Stimulated activated naive CD8-positive, alpha-beta T cell treated with anti-CD3 and anti-CD28 coated beads, Interleukin-15, amount 100 ng/mL, for 72 hours (primary cell): ENCODE measurements around the gene MPC1.
A peak's percentile ranks its signal among the peaks of the same experiment; 100 is the strongest.
"Not testable (repeated sequence)": the region's sequence is repeated elsewhere in the genome, so short reads cannot be mapped to it uniquely, and the experiment has no call there.

ENCODE experiments used
- ATAC-seq: fragments of 150-1000 bp; cut with Tn5 transposase; 2 replicates; pipeline ENCODE4 v1.10.0; 2021; ENCODE audit warnings: mild to moderate bottlenecking, moderate library complexity
- DNase-seq, 2 donors: peaks; one replicate each; pipeline ENCODE4 v3.0.0; 2021 to 2022
- H3K27ac Mint-ChIP-seq, 2 donors: one replicate each; pipeline ENCODE4 v1.8.0; 2022; ENCODE audit warnings: mild to moderate bottlenecking in 2 of 2, mixed read lengths in 2 of 2, moderate library complexity in 2 of 2
- H3K27me3 Mint-ChIP-seq: one replicate; pipeline ENCODE4 v1.8.0; 2022; ENCODE audit warnings: mixed read lengths
- H3K4me1 Mint-ChIP-seq: one replicate; pipeline ENCODE4 v1.8.0; 2022; ENCODE audit warnings: mild to moderate bottlenecking, mixed read lengths
- H3K4me3 Mint-ChIP-seq, 2 donors: one replicate each; pipeline ENCODE4 v1.8.0; 2022; ENCODE audit warnings: mild to moderate bottlenecking in 2 of 2, mixed read lengths in 2 of 2, moderate library complexity in 1 of 2
- H3K9me3 Mint-ChIP-seq, 2 donors: one replicate each; pipeline ENCODE4 v1.8.0; 2022; ENCODE audit warnings: mixed read lengths in 2 of 2

The MPC1 gene

GRCh38 chr6:166377721-166378120 lies 5.0 kb downstream of the MPC1 start:
- no peaks in the 10 kb centered on the region for H3K27me3 Mint-ChIP-seq
- no peak overlapping the region for H3K27ac Mint-ChIP-seq
- H3K4me1 Mint-ChIP-seq: peaks cover 20% of the 10 kb centered on the region
- no peaks in the 10 kb centered on the region for H3K9me3 Mint-ChIP-seq
- ATAC-seq: no peak
- H3K4me3 Mint-ChIP-seq: no peak overlapping the region
- DNase-seq: no peak

GRCh38 chr6:166375013-166375412 lies 7.7 kb downstream of the MPC1 start:
- Mint-ChIP-seq H3K27me3 (no peaks in the 10 kb centered on the region), H3K27ac (peak overlapping the region; percentile 49 to 85), H3K4me1 (peaks cover 14% of the 10 kb centered on the region), H3K9me3 (no peaks in the 10 kb centered on the region), H3K4me3 (peak overlapping the region in 1 of 2 donors; percentile 37)
- peak; percentile 97 for ATAC-seq
- DNase-seq: no peak

GRCh38 chr6:166370489-166370888 lies 12.3 kb downstream of the MPC1 start:
- Mint-ChIP-seq H3K27ac (peak overlapping the region in 1 of 2 donors; percentile 65), H3K4me3 (no peak overlapping the region), H3K4me1 (peaks cover 13% of the 10 kb centered on the region), H3K9me3 (no peaks in the 10 kb centered on the region), H3K27me3 (no peaks in the 10 kb centered on the region)
- DNase-seq: no peak
- no peak for ATAC-seq

- DNase-seq: no peak
- Mint-ChIP-seq H3K9me3 (no peaks in the 10 kb centered on the region), H3K27ac (no peak overlapping the region), H3K4me1 (peaks cover 7% of the 10 kb centered on the region), H3K27me3 (no peaks in the 10 kb centered on the region), H3K4me3 (no peak overlapping the region)
- no peak for ATAC-seq
Observed at GRCh38 chr6:166369782-166370181, 13.0 kb downstream of the MPC1 start.

GRCh38 chr6:166366921-166367320 lies 15.8 kb downstream of the MPC1 start:
- no peak overlapping the region for H3K4me3 Mint-ChIP-seq
- ATAC-seq (no peak), DNase-seq (no peak)
- no peaks in the 10 kb centered on the region for H3K27me3 Mint-ChIP-seq
- peaks cover 4% of the 10 kb centered on the region for H3K4me1 Mint-ChIP-seq
- peak overlapping the region in 1 of 2 donors; percentile 25 for H3K27ac Mint-ChIP-seq
- no peaks in the 10 kb centered on the region for H3K9me3 Mint-ChIP-seq

GRCh38 chr6:166365806-166366205 lies 16.9 kb downstream of the MPC1 start:
- Mint-ChIP-seq H3K4me1 (peaks cover 4% of the 10 kb centered on the region), H3K9me3 (no peaks in the 10 kb centered on the region), H3K27ac (no peak overlapping the region), H3K4me3 (no peak overlapping the region), H3K27me3 (no peaks in the 10 kb centered on the region)
- ATAC-seq: no peak
- DNase-seq: no peak

GRCh38 chr6:166365221-166365620 lies 17.5 kb downstream of the MPC1 start:
- DNase-seq: no peak
- ATAC-seq: no peak

GRCh38 chr6:166364456-166364855 lies 18.3 kb downstream of the MPC1 start:
- no peak for ATAC-seq

More at GRCh38 chr6:166365221-166365620, 17.5 kb downstream of the MPC1 start:
- Mint-ChIP-seq H3K9me3 (no peaks in the 10 kb centered on the region), H3K27ac (no peak overlapping the region), H3K4me3 (no peak overlapping the region), H3K27me3 (peaks cover 4% of the 10 kb centered on the region), H3K4me1 (peaks cover 4% of the 10 kb centered on the region)

GRCh38 chr6:166362427-166362826 lies 20.3 kb downstream of the MPC1 start:
- peaks cover 26% of the 10 kb centered on the region for H3K27me3 Mint-ChIP-seq
- H3K4me1 Mint-ChIP-seq, H3K9me3 Mint-ChIP-seq: not testable (repeated sequence)

More at GRCh38 chr6:166364456-166364855, 18.3 kb downstream of the MPC1 start:
- no peaks in the 10 kb centered on the region for H3K9me3 Mint-ChIP-seq
- no peaks in the 10 kb centered on the region for H3K4me1 Mint-ChIP-seq
- peaks cover 11% of the 10 kb centered on the region for H3K27me3 Mint-ChIP-seq
- H3K27ac Mint-ChIP-seq: no peak overlapping the region
- DNase-seq: no peak
- no peak overlapping the region for H3K4me3 Mint-ChIP-seq

GRCh38 chr6:166361077-166361429 lies 21.7 kb downstream of the MPC1 start:
- no peak for ATAC-seq
- Mint-ChIP-seq H3K27ac (no peak overlapping the region), H3K9me3 (peaks cover 0 to 5% of the 10 kb centered on the region in 2 donors), H3K4me1 (no peaks in the 10 kb centered on the region), H3K27me3 (peaks cover 26% of the 10 kb centered on the region), H3K4me3 (no peak overlapping the region)
- no peak for DNase-seq

More at GRCh38 chr6:166362427-166362826, 20.3 kb downstream of the MPC1 start:
- H3K27ac Mint-ChIP-seq, H3K4me3 Mint-ChIP-seq, DNase-seq, ATAC-seq: not testable (repeated sequence)

- ATAC-seq: no peak
- no peak overlapping the region for H3K27ac Mint-ChIP-seq
- DNase-seq: no peak
- H3K27me3 Mint-ChIP-seq: peaks cover 32% of the 10 kb centered on the region
- no peak overlapping the region for H3K4me3 Mint-ChIP-seq
- no peaks in the 10 kb centered on the region for H3K4me1 Mint-ChIP-seq
- H3K9me3 Mint-ChIP-seq: peaks cover 0 to 5% of the 10 kb centered on the region in 2 donors
Observed at GRCh38 chr6:166360243-166361076, 22.3 kb downstream of the MPC1 start.

- H3K9me3 Mint-ChIP-seq: peaks cover 9 to 12% of the 10 kb centered on the region in 2 donors
- no peaks in the 10 kb centered on the region for H3K4me1 Mint-ChIP-seq
- no peak for ATAC-seq
- no peak for DNase-seq
- H3K27me3 Mint-ChIP-seq: peaks cover 55% of the 10 kb centered on the region
- no peak overlapping the region for H3K4me3 Mint-ChIP-seq
- no peak overlapping the region for H3K27ac Mint-ChIP-seq
Observed at GRCh38 chr6:166355552-166355951, 27.2 kb downstream of the MPC1 start.

- H3K4me3 Mint-ChIP-seq: no peak overlapping the region
- no peak overlapping the region for H3K27ac Mint-ChIP-seq
- ATAC-seq (no peak), DNase-seq (no peak)
- H3K9me3 Mint-ChIP-seq: peaks cover 9 to 12% of the 10 kb centered on the region in 2 donors
- H3K27me3 Mint-ChIP-seq: peaks cover 52% of the 10 kb centered on the region
- no peaks in the 10 kb centered on the region for H3K4me1 Mint-ChIP-seq
Observed at GRCh38 chr6:166354965-166355364, 27.8 kb downstream of the MPC1 start.

GRCh38 chr6:166354143-166354542 lies 28.6 kb downstream of the MPC1 start:
- Mint-ChIP-seq H3K27me3 (peaks cover 44% of the 10 kb centered on the region), H3K27ac (no peak overlapping the region), H3K9me3 (peaks cover 16 to 17% of the 10 kb centered on the region in 2 donors), H3K4me1 (no peaks in the 10 kb centered on the region), H3K4me3 (no peak overlapping the region)
- no peak for ATAC-seq
- no peak for DNase-seq

GRCh38 chr6:166353507-166353906 lies 29.2 kb downstream of the MPC1 start:
- no peak for ATAC-seq
- Mint-ChIP-seq H3K27ac (no peak overlapping the region), H3K9me3 (peaks cover 16% of the 10 kb centered on the region in 2 donors), H3K4me1 (peaks cover under 1% of the 10 kb centered on the region), H3K4me3 (no peak overlapping the region), H3K27me3 (peaks cover 38% of the 10 kb centered on the region)
- DNase-seq: no peak

GRCh38 chr6:166352923-166353322 lies 29.8 kb downstream of the MPC1 start:
- H3K9me3 Mint-ChIP-seq: peaks cover 14 to 16% of the 10 kb centered on the region in 2 donors
- DNase-seq: no peak
- H3K4me3 Mint-ChIP-seq: no peak overlapping the region
- H3K4me1 Mint-ChIP-seq: peaks cover 7% of the 10 kb centered on the region
- H3K27me3 Mint-ChIP-seq: peaks cover 32% of the 10 kb centered on the region
- no peak for ATAC-seq
- H3K27ac Mint-ChIP-seq: no peak overlapping the region
